K562 (cell line): Measurements from ENCODE around the gene CYYR1. TPM values are rescaled to one million over a fixed set of nuclear protein-coding genes. Genes with fewer than 3 reads are reported as not detected.

Experiments used
- ATAC-seq: fragments of 200-7000 bp; cut with Tn5 transposase; 3 replicates; pipeline ENCODE4 v1.9.1; 2020; ENCODE audit warnings: moderate library complexity
- BruUV-seq: library from RNA; stranded (reverse); fragments of 400-500 nt; replicated peaks from 2 replicates; lab custom pipeline; 2021; lab: Mats Ljungman, UMichigan
- CTCF ChIA-PET: fragments of 300-600 bp; formaldehyde crosslinking; extraction: SDS; loops from one replicate; lab custom pipeline; 2021; ENCODE audit warnings: low intra/inter-chr PET ratio; lab: Yijun Ruan, JAX
- POLR2A ChIA-PET: fragments of 300-600, 350-650 bp; sonication (Branson Sonifier 250); formaldehyde crosslinking; extraction: SDS; loops from one replicate; lab custom pipeline; 2021; ENCODE audit warnings: antibody characterized with exemption, inconsistent platforms; lab: Yijun Ruan, JAX
- DNase-seq, 4 experiments: peaks; one replicate each; pipeline versions ENCODE4 v3.0.0 to v3.0.0-alpha.2; 2011 to 2018; ENCODE audit warnings: low spot score in 3 of 4, mixed read lengths in 3 of 4; ENCODE audit errors: extremely low read depth in 1 of 4
- FAIRE-seq: peaks from 2 replicates; lab custom pipeline; 2011; peaks lifted over from hg19 to GRCh38; lab: Jason Lieb, UNC
- H2AFZ ChIP-seq: 2 replicates; pipeline ENCODE4 v1.6.0; 2011; ENCODE audit warnings: low read depth, low read length, control low read depth, inconsistent platforms
- H3K27ac ChIP-seq: fragments of 200-600 bp; 3 replicates; pipeline ENCODE4 v1.8.0; 2011; ENCODE audit warnings: low read depth, mild to moderate bottlenecking, control low read depth, inconsistent platforms, low read length, moderate library complexity, mixed read lengths; ENCODE audit errors: extremely low read depth
- H3K27me3 ChIP-seq, 2 experiments: fragments of 300-600 bp in 1 of 2; 2 replicates in 1 of 2; 3 replicates in 1 of 2; pipeline versions ENCODE4 v1.6.0 to v1.8.0; 2011; ENCODE audit warnings: inconsistent platforms in 2 of 2, low read length in 2 of 2, mild to moderate bottlenecking in 1 of 2, mixed read lengths in 1 of 2, moderate library complexity in 1 of 2; ENCODE audit not compliant: control insufficient read depth in 2 of 2, insufficient read depth in 2 of 2
- H3K36me3 ChIP-seq: fragments of 300-600 bp; 3 replicates; pipeline ENCODE4 v1.8.0; 2011; ENCODE audit warnings: mild to moderate bottlenecking, low read length, inconsistent platforms; ENCODE audit not compliant: control insufficient read depth, insufficient read depth
- H3K4me1 ChIP-seq, 2 experiments: fragments of 200-600 bp in 1 of 2; replicated peaks in 1 of 2; 2 replicates in 1 of 2; 3 replicates in 1 of 2; pipeline versions ENCODE4 v1.5.1 to v1.8.0; 2011; ENCODE audit warnings: inconsistent platforms in 2 of 2, low read length in 2 of 2, mild to moderate bottlenecking in 1 of 2, mixed read lengths in 1 of 2, moderate library complexity in 1 of 2; ENCODE audit not compliant: control insufficient read depth in 2 of 2, insufficient read depth in 2 of 2
- H3K4me2 ChIP-seq: 2 replicates; pipeline ENCODE4 v1.6.1; 2011; ENCODE audit warnings: low read length, control low read depth, inconsistent platforms, mixed read lengths; ENCODE audit not compliant: insufficient read depth
- H3K4me3 ChIP-seq: fragments of 200-600 bp; sonication (generic), shearing (Covaris generic); 2 replicates; pipeline ENCODE4 v1.5.1; 2016; ENCODE audit warnings: control low read depth, inconsistent platforms
- H3K79me2 ChIP-seq: fragments of 200-600 bp; 3 replicates; pipeline ENCODE4 v1.8.0; 2011; ENCODE audit warnings: low read length, inconsistent platforms; ENCODE audit not compliant: control insufficient read depth, insufficient read depth
- H3K9ac ChIP-seq, 2 experiments: 2 replicates each; pipeline versions ENCODE4 v1.6.0 to v1.6.1; 2011; ENCODE audit warnings: low read depth in 2 of 2, low read length in 2 of 2, control low read depth in 1 of 2, inconsistent platforms in 1 of 2, mild to moderate bottlenecking in 1 of 2, mixed read lengths in 1 of 2; ENCODE audit not compliant: insufficient read depth in 1 of 2
- H3K9me1 ChIP-seq: one replicate; pipeline ENCODE4 v1.6.0; 2011; ENCODE audit warnings: inconsistent platforms, mild to moderate bottlenecking, low read length, moderate library complexity; ENCODE audit not compliant: control insufficient read depth, insufficient read depth
- H3K9me3 ChIP-seq: replicated peaks from 2 replicates; pipeline ENCODE4 v1.5.1; 2011; ENCODE audit warnings: low read depth, low read length, inconsistent platforms; ENCODE audit not compliant: control insufficient read depth, insufficient read depth
- H4K20me1 ChIP-seq: replicated peaks from 2 replicates; pipeline ENCODE4 v1.6.1; 2011; ENCODE audit warnings: low read length, inconsistent platforms, mixed read lengths; ENCODE audit not compliant: control insufficient read depth, insufficient read depth
- ARHGAP35 ChIP-seq: fragments of 450-650 bp; IDR thresholded peaks from 2 replicates; pipeline ENCODE4 v1.6.1; 2018; ENCODE audit not compliant: partially characterized antibody
- BDP1 ChIP-seq: IDR thresholded peaks from 3 replicates; pipeline ENCODE4 v1.6.1; 2011; ENCODE audit not compliant: insufficient read length, insufficient read depth
- CBX5 ChIP-seq: IDR thresholded peaks from 2 replicates; pipeline ENCODE4 v1.6.1; 2014; ENCODE audit warnings: low read depth, borderline replicate concordance
- CTBP1 ChIP-seq: fragments of 450-650 bp; IDR thresholded peaks from 2 replicates; pipeline ENCODE4 v1.6.1; 2016; ENCODE audit warnings: borderline replicate concordance
- E2F5 ChIP-seq: sonication (generic); formaldehyde crosslinking; IDR thresholded peaks from 2 replicates; pipeline ENCODE4 v1.8.0; 2022; ENCODE audit warnings: mild to moderate bottlenecking, missing genetic modification reagents
- FOXP1 ChIP-seq: sonication (generic); formaldehyde crosslinking; IDR thresholded peaks from 2 replicates; pipeline ENCODE4 v1.8.0; 2022; ENCODE audit warnings: mild to moderate bottlenecking, missing genetic modification reagents
- KDM1A ChIP-seq, 2 experiments: fragments of 450-650 bp; IDR thresholded peaks; 2 replicates each; pipeline ENCODE4 v1.6.1; 2016; ENCODE audit warnings: mild to moderate bottlenecking in 2 of 2
- MLX ChIP-seq, 2 experiments: fragments of 450-650 bp in 1 of 2; sonication (generic) in 1 of 2; formaldehyde crosslinking; conservative IDR thresholded peaks; 2 replicates each; pipeline versions ENCODE4 v1.4.0 to v1.8.1; 2020 to 2022; ENCODE audit warnings: mild to moderate bottlenecking in 1 of 2, missing genetic modification reagents in 1 of 2
- NR4A1 ChIP-seq, 2 experiments: fragments of 250-450 bp in 1 of 2; fragments of 450-650 bp in 1 of 2; sonication (Bioruptor Pico) in 1 of 2; IDR thresholded peaks; 2 replicates each; pipeline versions ENCODE4 v1.4.0 to v1.6.1; 2016 to 2020; ENCODE audit warnings: mild to moderate bottlenecking in 2 of 2, missing compliant biosample characterization in 1 of 2, missing genetic modification characterization in 1 of 2, moderate library complexity in 1 of 2
- TEAD4 ChIP-seq, 2 experiments: sonication (generic) in 1 of 2; formaldehyde crosslinking in 1 of 2; IDR thresholded peaks; 2 replicates each; pipeline versions ENCODE4 v1.6.1 to v1.8.0; 2012 to 2022; ENCODE audit warnings: borderline replicate concordance in 1 of 2, inconsistent platforms in 1 of 2, low read length in 1 of 2, mild to moderate bottlenecking in 1 of 2, missing genetic modification reagents in 1 of 2
- ZKSCAN3 ChIP-seq: fragments of 250-450 bp; sonication (Bioruptor Pico); IDR thresholded peaks from 2 replicates; pipeline ENCODE4 v1.4.0; 2020
- WGBS: fragments of 100-300 bp; shearing (Covaris generic); methylation state at CpG from one replicate; pipeline ENCODE4 v1.1.6; 2016; ENCODE audit warnings: low coverage, mixed read lengths; ENCODE audit not compliant: insufficient coverage; ENCODE audit errors: missing lambda C conversion rate; 5-methylcytosine and 5-hydroxymethylcytosine counted together
- in situ Hi-C: fragments of 300-500 bp; cut with MboI; formaldehyde crosslinking; loops from 4 replicates; pipeline ENCODE4 v1.15.0; 2018; ENCODE audit warnings: inconsistent platforms, mixed read lengths
- intact Hi-C: fragments of 100-400 bp; cut with micrococcal nuclease; formaldehyde crosslinking; loops from 2 replicates; pipeline ENCODE4 v1.14.2; 2022
- polyA plus RNA-seq, 8 experiments: library from polyadenylated mRNA; depleted of rRNA in 4 of 8; stranded (reverse) in 5 of 8; unstranded in 3 of 8; fragments of >200 nt; fragmentation: Nextera tagmentation in 2 of 8; fragmentation: Illumina TruSeq in 1 of 8; extraction: Ambion mirVana in 2 of 8; extraction: Trizol in 1 of 8; gene quantifications; 2 replicates each; pipeline versions ENCODE4 v1.2.1 to v1.2.3, GENCODE V29; 2011 to 2014; ENCODE audit warnings: inconsistent platforms in 1 of 8, missing spikeins in 1 of 8
- total RNA-seq, 7 experiments: library from RNA; depleted of rRNA in 6 of 7; stranded (reverse); fragments of >200 nt in 6 of 7; fragmentation: Illumina TruSeq in 2 of 7; extraction: Trizol in 2 of 7; gene quantifications; 2 replicates each; pipeline versions ENCODE4 v1.2.1 to v1.2.3, GENCODE V29; 2011 to 2021; ENCODE audit warnings: low replicate concordance in 1 of 7
- TF ChIP-seq, protein P1 (sequence below): fragments of 450-650 bp; formaldehyde crosslinking; IDR thresholded peaks from 2 replicates; pipeline ENCODE4 v1.4.0; 2020; ENCODE audit warnings: mild to moderate bottlenecking
- TF ChIP-seq, protein P2 (sequence below): sonication (generic); formaldehyde crosslinking; IDR thresholded peaks from 2 replicates; pipeline ENCODE4 v1.4.0; 2020; ENCODE audit warnings: mild to moderate bottlenecking, missing genetic modification reagents
- TF ChIP-seq, protein P3 (sequence below): fragments of 450-650 bp; IDR thresholded peaks from 2 replicates; pipeline ENCODE4 v1.6.1; 2016; ENCODE audit warnings: low read depth, mild to moderate bottlenecking, moderate library complexity
- TF ChIP-seq, protein P4 (sequence below): fragments of 250-450 bp; sonication (Bioruptor Pico); IDR thresholded peaks from 2 replicates; pipeline ENCODE4 v1.5.0; 2021

The CYYR1 gene
- total and polyA plus RNA-seq, 9 of the 15 experiments (the other 6 are each of a cell fraction or from before 2014, with no cell fraction given): not detected

- 3% methylated on average over 3 of the region's 3 CpGs for WGBS
Measured at GRCh38 chr21:26457817-26458216, 115.3 kb downstream of the CYYR1 start.

More at GRCh38 chr21:26457817-26458216, 115.3 kb downstream of the CYYR1 start:
- intact Hi-C loops: no loop called here
- H3K4me1 ChIP-seq: no peaks in the 10 kb centered on the region
- ChIA-PET POLR2A (no interaction called here), CTCF (no interaction called here)
- no peaks in the 10 kb centered on the region for H3K27me3 ChIP-seq
- H4K20me1 ChIP-seq: no peaks in the 10 kb centered on the region
- H3K79me2 ChIP-seq: no peaks in the 10 kb centered on the region
- TF ChIP-seq TEAD4 (IDR thresholded peaks at IDR 0.05; ENCODE audit: low read length) (no peak), TEAD4 (CRISPR knock-in tag; IDR thresholded peaks at IDR 0.05; ENCODE audit: borderline replicate concordance) (no peak), ZKSCAN3 (CRISPR knock-in tag) (no peak), CTBP1 (no peak), ARHGAP35 (no peak), NR4A1 (CRISPR knock-in tag; IDR thresholded peaks at IDR 0.05) (no peak), NR4A1 (tag; IDR thresholded peaks at IDR 0.05) (no peak), KDM1A (IDR thresholded peaks at IDR 0.05) (no peak), BDP1 (no peak), MLX (CRISPR knock-in tag; conservative IDR thresholded peaks at IDR 0.05) (no peak), FOXP1 (CRISPR knock-in tag) (no peak), CBX5 (no peak), E2F5 (CRISPR knock-in tag) (no peak)
- TF ChIP-seq, protein P1, sequence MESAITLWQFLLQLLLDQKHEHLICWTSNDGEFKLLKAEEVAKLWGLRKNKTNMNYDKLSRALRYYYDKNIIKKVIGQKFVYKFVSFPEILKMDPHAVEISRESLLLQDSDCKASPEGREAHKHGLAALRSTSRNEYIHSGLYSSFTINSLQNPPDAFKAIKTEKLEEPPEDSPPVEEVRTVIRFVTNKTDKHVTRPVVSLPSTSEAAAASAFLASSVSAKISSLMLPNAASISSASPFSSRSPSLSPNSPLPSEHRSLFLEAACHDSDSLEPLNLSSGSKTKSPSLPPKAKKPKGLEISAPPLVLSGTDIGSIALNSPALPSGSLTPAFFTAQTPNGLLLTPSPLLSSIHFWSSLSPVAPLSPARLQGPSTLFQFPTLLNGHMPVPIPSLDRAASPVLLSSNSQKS: no peak
- TF ChIP-seq, protein P2, sequence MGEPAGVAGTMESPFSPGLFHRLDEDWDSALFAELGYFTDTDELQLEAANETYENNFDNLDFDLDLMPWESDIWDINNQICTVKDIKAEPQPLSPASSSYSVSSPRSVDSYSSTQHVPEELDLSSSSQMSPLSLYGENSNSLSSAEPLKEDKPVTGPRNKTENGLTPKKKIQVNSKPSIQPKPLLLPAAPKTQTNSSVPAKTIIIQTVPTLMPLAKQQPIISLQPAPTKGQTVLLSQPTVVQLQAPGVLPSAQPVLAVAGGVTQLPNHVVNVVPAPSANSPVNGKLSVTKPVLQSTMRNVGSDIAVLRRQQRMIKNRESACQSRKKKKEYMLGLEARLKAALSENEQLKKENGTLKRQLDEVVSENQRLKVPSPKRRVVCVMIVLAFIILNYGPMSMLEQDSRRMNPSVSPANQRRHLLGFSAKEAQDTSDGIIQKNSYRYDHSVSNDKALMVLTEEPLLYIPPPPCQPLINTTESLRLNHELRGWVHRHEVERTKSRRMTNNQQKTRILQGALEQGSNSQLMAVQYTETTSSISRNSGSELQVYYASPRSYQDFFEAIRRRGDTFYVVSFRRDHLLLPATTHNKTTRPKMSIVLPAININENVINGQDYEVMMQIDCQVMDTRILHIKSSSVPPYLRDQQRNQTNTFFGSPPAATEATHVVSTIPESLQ: no peak
- TF ChIP-seq, protein P3, sequence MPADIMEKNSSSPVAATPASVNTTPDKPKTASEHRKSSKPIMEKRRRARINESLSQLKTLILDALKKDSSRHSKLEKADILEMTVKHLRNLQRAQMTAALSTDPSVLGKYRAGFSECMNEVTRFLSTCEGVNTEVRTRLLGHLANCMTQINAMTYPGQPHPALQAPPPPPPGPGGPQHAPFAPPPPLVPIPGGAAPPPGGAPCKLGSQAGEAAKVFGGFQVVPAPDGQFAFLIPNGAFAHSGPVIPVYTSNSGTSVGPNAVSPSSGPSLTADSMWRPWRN: no peak
- TF ChIP-seq, protein P4, sequence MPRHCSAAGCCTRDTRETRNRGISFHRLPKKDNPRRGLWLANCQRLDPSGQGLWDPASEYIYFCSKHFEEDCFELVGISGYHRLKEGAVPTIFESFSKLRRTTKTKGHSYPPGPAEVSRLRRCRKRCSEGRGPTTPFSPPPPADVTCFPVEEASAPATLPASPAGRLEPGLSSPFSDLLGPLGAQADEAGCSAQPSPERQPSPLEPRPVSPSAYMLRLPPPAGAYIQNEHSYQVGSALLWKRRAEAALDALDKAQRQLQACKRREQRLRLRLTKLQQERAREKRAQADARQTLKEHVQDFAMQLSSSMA (CRISPR knock-in tag): no peak
- H3K9me1 ChIP-seq: no peaks in the 10 kb centered on the region
- no peak overlapping the region for H3K4me3 ChIP-seq
- FAIRE-seq (no peak), DNase-seq (no peak), ATAC-seq (no peak)
- H3K9me3 ChIP-seq: peaks cover 4% of the 10 kb centered on the region
- no peak overlapping the region for H3K9ac ChIP-seq
- in situ Hi-C loops: no loop called here
- H3K27ac ChIP-seq: no peak overlapping the region
- no peaks in the 10 kb centered on the region for H3K36me3 ChIP-seq
- H3K4me2 ChIP-seq: no peak overlapping the region
- no peak overlapping the region for H2AFZ ChIP-seq
- BruUV-seq: no TSS peak
